Diencephalon (tissue), 1 donor: ENCODE results near the gene SMCHD1. TPM values are rescaled to one million over a fixed set of nuclear protein-coding genes. Genes with fewer than 3 reads are reported as not detected.

Source experiments
- small RNA-seq: library from RNA; depleted of rRNA; stranded (forward); fragments of <200 nt; gene quantifications from one replicate; pipeline ENCODE3, GENCODE V24; 2014
- total RNA-seq: library from RNA; depleted of rRNA; stranded (reverse); fragments of >200 nt; gene quantifications from one replicate; pipeline ENCODE4 v1.2.3, GENCODE V29; 2014

Gene SMCHD1
- total RNA-seq: 144 TPM

DNA sequence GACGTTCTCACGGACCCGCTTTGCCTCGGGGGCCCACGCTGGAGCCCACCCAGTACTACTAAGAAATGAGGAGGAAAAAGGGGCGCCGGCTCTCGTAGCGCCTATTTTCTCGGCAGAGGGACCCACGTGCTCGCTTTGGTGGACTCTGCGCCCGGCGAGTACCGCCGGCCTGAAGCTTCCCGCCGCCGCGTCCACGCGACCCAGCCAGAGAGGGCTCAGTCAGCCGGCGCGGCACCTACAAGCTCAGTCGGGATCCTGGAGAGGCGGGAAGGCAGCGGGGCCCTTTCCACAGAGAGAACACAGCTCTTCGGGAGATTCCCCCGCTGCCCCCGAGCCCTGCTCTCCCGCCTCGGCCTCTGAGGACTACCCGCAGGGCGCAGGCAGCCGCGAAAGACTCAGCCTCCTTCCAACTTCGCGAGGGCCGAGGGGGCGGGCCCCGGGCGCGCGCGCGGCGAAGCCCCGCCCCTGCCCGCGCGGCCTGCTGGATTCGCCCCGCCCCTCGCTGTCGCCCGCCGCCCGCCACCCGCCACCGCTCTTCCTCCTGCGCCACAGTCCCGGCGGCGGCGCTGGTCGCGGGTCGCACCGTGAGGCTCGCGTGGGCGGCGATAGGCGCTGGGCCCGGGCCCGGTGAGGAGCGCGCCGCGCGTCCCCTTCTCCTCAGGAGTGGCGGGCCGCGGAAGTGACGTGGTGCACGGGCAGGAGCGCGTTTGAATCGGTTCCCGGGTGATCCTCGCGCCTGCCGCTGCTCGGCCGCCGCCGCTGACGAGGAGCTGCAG, at the start of gene SMCHD1:
Gene SMCHD1 (plus strand): TSS at position 549 of the 776 bp plus-strand sequence. CDS start 350 bp downstream, outside the sequence.

GRCh38 chr18:2846636-2847316, 191.2 kb downstream of the SMCHD1 start, which contains the start of gene EMILIN2:
TSS of gene EMILIN2 (plus strand) at chr18:2847006. CDS start at chr18:2847189, 183 bp downstream.

Small RNA genes within 50 kb of the gene (small RNA-seq; reads per million reads assigned to genes)
- gene RF00019 (not detected), gene RNU6-340P (not detected)

Other genes with a start within 250 kb of the SMCHD1 start
- gene METTL4, start 84.2 kb upstream of the SMCHD1 start, total RNA-seq: 18.7 TPM
- 14.3 TPM for gene NDC80, start 84.2 kb upstream of the SMCHD1 start, total RNA-seq
- 1.8 TPM for gene EMILIN2, start 191.3 kb downstream of the SMCHD1 start, total RNA-seq